PC-3 (cell line): Measurements from ENCODE around the gene GHRL.

Experiments
- EZH2 ChIP-seq: fragments of 300-600 bp; sonication (generic); IDR thresholded peaks from one replicate; pipeline ENCODE4 v1.6.1; 2017; ENCODE audit warnings: antibody characterized with exemption, mild to moderate bottlenecking, low read length; ENCODE audit not compliant: unreplicated experiment
- EZH2phosphoT487 ChIP-seq: fragments of 300-600 bp; sonication (generic); IDR thresholded peaks from 2 replicates; pipeline ENCODE4 v1.6.1; 2018; ENCODE audit warnings: mild to moderate bottlenecking, antibody characterized with exemption, low read length, borderline replicate concordance
- TF ChIP-seq, protein P1 (sequence below): fragments of 300-600 bp; sonication (generic); conservative IDR thresholded peaks from 2 replicates; pipeline ENCODE4 v1.5.1; 2017; ENCODE audit warnings: antibody characterized with exemption, low read depth, mild to moderate bottlenecking, low read length

- TF ChIP-seq, protein P1, sequence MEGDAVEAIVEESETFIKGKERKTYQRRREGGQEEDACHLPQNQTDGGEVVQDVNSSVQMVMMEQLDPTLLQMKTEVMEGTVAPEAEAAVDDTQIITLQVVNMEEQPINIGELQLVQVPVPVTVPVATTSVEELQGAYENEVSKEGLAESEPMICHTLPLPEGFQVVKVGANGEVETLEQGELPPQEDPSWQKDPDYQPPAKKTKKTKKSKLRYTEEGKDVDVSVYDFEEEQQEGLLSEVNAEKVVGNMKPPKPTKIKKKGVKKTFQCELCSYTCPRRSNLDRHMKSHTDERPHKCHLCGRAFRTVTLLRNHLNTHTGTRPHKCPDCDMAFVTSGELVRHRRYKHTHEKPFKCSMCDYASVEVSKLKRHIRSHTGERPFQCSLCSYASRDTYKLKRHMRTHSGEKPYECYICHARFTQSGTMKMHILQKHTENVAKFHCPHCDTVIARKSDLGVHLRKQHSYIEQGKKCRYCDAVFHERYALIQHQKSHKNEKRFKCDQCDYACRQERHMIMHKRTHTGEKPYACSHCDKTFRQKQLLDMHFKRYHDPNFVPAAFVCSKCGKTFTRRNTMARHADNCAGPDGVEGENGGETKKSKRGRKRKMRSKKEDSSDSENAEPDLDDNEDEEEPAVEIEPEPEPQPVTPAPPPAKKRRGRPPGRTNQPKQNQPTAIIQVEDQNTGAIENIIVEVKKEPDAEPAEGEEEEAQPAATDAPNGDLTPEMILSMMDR = no peak
- TF ChIP-seq EZH2 (no peak), EZH2phosphoT487 (no peak)
These were observed 26.5 kb upstream of the GHRL start for GRCh38 chr3:10319251-10319650.
